Trophoblast cell (in vitro differentiated cells and primary cell): ENCODE measurements around the gene NUCKS1.

Experiments
- DNase-seq, 2 donors: peaks; one replicate each; pipeline ENCODE4 v3.0.0-alpha.2; 2016
- H2AFZ ChIP-seq: 2 replicates; pipeline ENCODE4 v1.6.1; 2013; ENCODE audit warnings: low read length, moderate library complexity, mild to moderate bottlenecking; ENCODE audit not compliant: insufficient read depth, poor library complexity
- H2AK5ac ChIP-seq: 2 replicates; pipeline ENCODE4 v1.6.1; 2013; ENCODE audit warnings: mild to moderate bottlenecking, low read length
- H2BK120ac ChIP-seq: 2 replicates; pipeline ENCODE4 v1.6.1; 2013; ENCODE audit warnings: low read length, mild to moderate bottlenecking, moderate library complexity; ENCODE audit not compliant: insufficient read depth, poor library complexity
- H2BK12ac ChIP-seq: 2 replicates; pipeline ENCODE4 v1.6.1; 2013; ENCODE audit warnings: mild to moderate bottlenecking, low read length, moderate library complexity
- H2BK5ac ChIP-seq: 2 replicates; pipeline ENCODE4 v1.6.1; 2013; ENCODE audit warnings: low read length, low read depth, moderate library complexity, mild to moderate bottlenecking; ENCODE audit not compliant: poor library complexity
- H3K14ac ChIP-seq: 2 replicates; pipeline ENCODE4 v1.6.1; 2013; ENCODE audit warnings: mild to moderate bottlenecking, low read length
- H3K18ac ChIP-seq: 2 replicates; pipeline ENCODE4 v1.6.1; 2013; ENCODE audit warnings: mild to moderate bottlenecking, low read length
- H3K23ac ChIP-seq: 2 replicates; pipeline ENCODE4 v1.6.1; 2013; ENCODE audit warnings: low read length
- H3K27ac ChIP-seq: 2 replicates; pipeline ENCODE4 v1.5.1; 2013; ENCODE audit warnings: low read depth, mild to moderate bottlenecking, inconsistent platforms, low read length, moderate library complexity
- H3K27me3 ChIP-seq: 2 replicates; pipeline ENCODE4 v1.6.1; 2013; ENCODE audit warnings: inconsistent platforms, mild to moderate bottlenecking, low read length, moderate library complexity; ENCODE audit not compliant: insufficient read depth
- H3K36me3 ChIP-seq, 2 experiments: 1 replicate in 1 of 2; 2 replicates in 1 of 2; pipeline ENCODE4 v1.6.1; 2013; ENCODE audit warnings: low read length in 2 of 2, mild to moderate bottlenecking in 2 of 2, moderate library complexity in 1 of 2; ENCODE audit not compliant: insufficient read depth in 2 of 2, control insufficient read depth in 1 of 2
- H3K4ac ChIP-seq: 2 replicates; pipeline ENCODE4 v1.6.1; 2013; ENCODE audit warnings: low read depth, mild to moderate bottlenecking, low read length, moderate library complexity
- H3K4me1 ChIP-seq, 2 experiments: 1 replicate in 1 of 2; 2 replicates in 1 of 2; pipeline ENCODE4 v1.6.1; 2013; ENCODE audit warnings: low read length in 2 of 2, mild to moderate bottlenecking in 2 of 2, moderate library complexity in 1 of 2; ENCODE audit not compliant: insufficient read depth in 2 of 2, control insufficient read depth in 1 of 2
- H3K4me2 ChIP-seq: 2 replicates; pipeline ENCODE4 v1.6.1; 2013; ENCODE audit warnings: inconsistent platforms, mild to moderate bottlenecking, low read length, moderate library complexity
- H3K4me3 ChIP-seq: 2 replicates; pipeline ENCODE4 v1.5.1; 2013; ENCODE audit warnings: mild to moderate bottlenecking, low read depth, low read length, inconsistent platforms
- H3K79me1 ChIP-seq: one replicate; pipeline ENCODE4 v1.6.1; 2013; ENCODE audit warnings: low read length
- H3K79me2 ChIP-seq: 2 replicates; pipeline ENCODE4 v1.6.1; 2013; ENCODE audit warnings: low read length, mild to moderate bottlenecking; ENCODE audit not compliant: control insufficient read depth, insufficient read depth, poor library complexity
- H3K9ac ChIP-seq: 2 replicates; pipeline ENCODE4 v1.6.1; 2013; ENCODE audit warnings: mild to moderate bottlenecking, low read length
- H3K9me3 ChIP-seq: 2 replicates; pipeline ENCODE4 v1.6.1; 2013; ENCODE audit warnings: low read depth, mild to moderate bottlenecking, control low read depth, inconsistent platforms, low read length; ENCODE audit not compliant: insufficient read depth
- H4K12ac ChIP-seq: 2 replicates; pipeline ENCODE4 v1.6.1; 2013; ENCODE audit warnings: low read depth, mild to moderate bottlenecking, low read length, moderate library complexity
- H4K8ac ChIP-seq: 2 replicates; pipeline ENCODE4 v1.6.1; 2013; ENCODE audit warnings: low read depth, mild to moderate bottlenecking, low read length, moderate library complexity
- H4K91ac ChIP-seq: one replicate; pipeline ENCODE4 v1.6.1; 2013; ENCODE audit warnings: low read depth, mild to moderate bottlenecking, low read length, moderate library complexity
- WGBS: extraction: QIAGEN DNeasy Blood & Tissue Kit; methylation state at CpG from one replicate; pipeline ENCODE4 v1.1.7; 2013; ENCODE audit warnings: missing lambda C conversion rate; ENCODE audit not compliant: insufficient read length, insufficient coverage; ENCODE audit errors: extremely low coverage; 5-methylcytosine and 5-hydroxymethylcytosine counted together

The NUCKS1 gene

DNA sequence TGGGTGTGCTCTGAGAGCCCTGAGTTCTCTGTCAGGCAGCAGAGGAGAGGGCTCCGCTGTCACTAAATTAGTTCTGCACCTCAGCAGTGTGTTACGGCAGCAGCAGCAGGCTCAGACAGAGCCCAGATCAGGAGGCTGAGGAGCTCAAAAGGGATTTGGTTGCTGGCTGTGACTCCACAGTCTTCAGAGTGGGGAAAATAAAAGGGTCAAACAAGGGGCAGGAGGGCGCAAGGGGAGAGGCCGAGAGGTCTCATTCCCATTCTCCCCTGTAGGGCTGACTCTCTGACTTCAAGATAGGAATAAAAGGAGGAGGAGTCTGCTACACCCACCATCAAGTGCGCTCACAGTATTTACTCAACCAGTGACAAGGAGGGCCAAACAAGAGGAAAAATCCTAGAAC is 60.5 kb downstream of the NUCKS1 start:
- no peaks in the 10 kb centered on the region for H3K79me2 ChIP-seq
- H4K12ac ChIP-seq, result no peak overlapping the region
- no peaks in the 10 kb centered on the region for H3K79me1 ChIP-seq
- H2AFZ ChIP-seq, result no peak overlapping the region
- peaks cover 0 to 9% of the 10 kb centered on the region in 2 experiments for H3K4me1 ChIP-seq
- H3K23ac ChIP-seq, result no peak overlapping the region
- H3K9me3 ChIP-seq, result no peaks in the 10 kb centered on the region
- H3K14ac ChIP-seq, result no peak overlapping the region
- no peak overlapping the region for H3K27ac ChIP-seq
- no peak overlapping the region for H3K4me2 ChIP-seq
- no peak overlapping the region for H2BK12ac ChIP-seq
- H2BK120ac ChIP-seq, result no peak overlapping the region
- no peak overlapping the region for H2AK5ac ChIP-seq
- H4K91ac ChIP-seq, result no peak overlapping the region
- H3K18ac ChIP-seq, result no peak overlapping the region
- no peaks in the 10 kb centered on the region for H3K27me3 ChIP-seq
- DNase-seq, result no peak
- no peak overlapping the region for H3K4ac ChIP-seq
- H4K8ac ChIP-seq, result no peak overlapping the region
- no peaks in the 10 kb centered on the region for H3K36me3 ChIP-seq
- H3K9ac ChIP-seq, result no peak overlapping the region
- no peak overlapping the region for H3K4me3 ChIP-seq
- no CpG with 5 or more reads among the region's 5 CpGs for WGBS
- H2BK5ac ChIP-seq, result no peak overlapping the region

DNA sequence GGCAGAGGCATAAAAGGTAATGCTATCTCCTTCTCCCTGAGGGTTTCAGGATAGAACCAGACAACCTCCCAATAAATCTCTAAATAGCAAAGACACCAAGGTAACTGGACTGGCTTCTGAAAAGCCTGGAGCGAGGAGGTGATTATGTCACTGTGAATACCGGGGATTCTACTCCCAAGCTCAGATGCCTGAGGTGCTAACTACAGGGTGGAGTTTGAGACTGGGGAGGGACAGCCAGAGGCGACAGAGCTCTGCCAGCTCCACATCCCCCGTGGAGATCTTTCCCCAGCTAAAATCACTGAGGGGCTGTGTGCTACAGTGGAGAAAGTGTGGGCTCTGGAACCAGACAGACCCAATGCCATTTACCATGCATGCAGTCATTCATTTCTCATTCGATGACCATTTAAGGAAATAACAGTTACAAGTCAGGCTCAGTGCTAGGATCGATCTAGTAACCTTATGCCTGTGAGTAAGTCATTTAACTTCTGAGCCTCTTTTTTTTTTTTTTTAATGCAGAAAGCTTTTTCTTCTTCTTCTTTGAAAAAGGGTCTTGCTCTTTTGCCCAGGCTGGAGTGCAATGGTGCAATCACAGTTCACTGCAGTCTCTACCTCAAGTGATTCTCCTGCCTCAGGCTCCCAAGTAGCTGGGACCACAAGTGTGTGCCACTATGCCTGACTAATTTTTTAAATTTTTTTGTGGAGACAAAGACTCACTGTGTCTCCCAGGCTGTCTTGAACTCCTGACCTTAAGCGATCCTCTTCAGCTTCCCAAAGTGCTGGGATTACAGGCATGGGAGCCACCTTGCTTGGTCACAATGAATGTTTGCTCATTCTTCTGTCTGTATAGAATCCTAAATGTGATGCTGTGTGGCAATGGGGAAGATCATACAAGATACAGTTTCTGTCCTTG is 61.6 kb downstream of the NUCKS1 start:
- no peak overlapping the region for H4K8ac ChIP-seq
- no CpG with 5 or more reads among the region's 7 CpGs for WGBS
- no peak overlapping the region for H4K91ac ChIP-seq
- no peak overlapping the region for H4K12ac ChIP-seq
- H3K4ac ChIP-seq, result no peak overlapping the region
- no peak overlapping the region for H3K14ac ChIP-seq
- H2BK5ac ChIP-seq, result no peak overlapping the region
- H2BK12ac ChIP-seq, result no peak overlapping the region
- no peak overlapping the region for H3K9ac ChIP-seq
- H3K23ac ChIP-seq, result no peak overlapping the region
- H3K27me3 ChIP-seq, result no peaks in the 10 kb centered on the region
- peaks cover 0 to 9% of the 10 kb centered on the region in 2 experiments for H3K4me1 ChIP-seq
- no peak overlapping the region for H2AFZ ChIP-seq
- no peak overlapping the region for H3K27ac ChIP-seq
- no peaks in the 10 kb centered on the region for H3K79me2 ChIP-seq
- H3K9me3 ChIP-seq, result peaks cover under 1% of the 10 kb centered on the region
- no peaks in the 10 kb centered on the region for H3K36me3 ChIP-seq
- peak; percentile 81 for DNase-seq
- H3K4me3 ChIP-seq, result no peak overlapping the region
- H3K79me1 ChIP-seq, result no peaks in the 10 kb centered on the region
- H3K18ac ChIP-seq, result no peak overlapping the region
- H2AK5ac ChIP-seq, result no peak overlapping the region
- H3K4me2 ChIP-seq, result no peak overlapping the region
- H2BK120ac ChIP-seq, result no peak overlapping the region

DNA sequence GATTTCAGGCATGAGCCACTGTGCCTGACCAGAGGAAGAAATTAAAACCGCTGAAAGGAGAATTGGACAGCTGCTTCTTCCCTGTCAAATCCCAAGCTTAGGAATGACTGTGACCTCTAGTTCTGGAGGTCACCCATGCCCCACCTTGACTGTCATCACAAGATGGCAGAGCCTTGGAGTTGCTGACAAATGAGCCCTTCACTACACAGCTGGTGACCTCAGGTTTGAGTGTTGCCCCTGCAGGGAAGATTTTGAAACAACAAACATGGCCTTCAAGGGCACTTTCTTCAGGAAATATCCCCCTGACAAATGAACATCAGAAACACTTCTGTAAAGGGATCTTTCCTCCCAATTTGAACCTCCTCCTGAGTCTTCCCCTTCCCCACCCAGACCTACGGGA is 62.7 kb downstream of the NUCKS1 start:
- WGBS, result no CpG with 5 or more reads among the region's 2 CpGs
- Histone ChIP-seq H4K91ac (no peak overlapping the region), H3K9me3 (peaks cover 2% of the 10 kb centered on the region), H3K23ac (no peak overlapping the region), H3K27ac (no peak overlapping the region), H2BK12ac (no peak overlapping the region), H3K79me1 (no peaks in the 10 kb centered on the region), H4K12ac (no peak overlapping the region), H3K36me3 (no peaks in the 10 kb centered on the region), H2BK5ac (no peak overlapping the region), H2AK5ac (no peak overlapping the region), H3K79me2 (no peaks in the 10 kb centered on the region), H3K4ac (no peak overlapping the region), H4K8ac (no peak overlapping the region), H2AFZ (no peak overlapping the region), H3K4me1 (peaks cover 0 to 9% of the 10 kb centered on the region in 2 experiments), H3K9ac (no peak overlapping the region), H3K27me3 (no peaks in the 10 kb centered on the region), H3K18ac (no peak overlapping the region), H2BK120ac (no peak overlapping the region), H3K14ac (no peak overlapping the region), H3K4me3 (no peak overlapping the region), H3K4me2 (no peak overlapping the region)
- DNase-seq, result no peak

DNA sequence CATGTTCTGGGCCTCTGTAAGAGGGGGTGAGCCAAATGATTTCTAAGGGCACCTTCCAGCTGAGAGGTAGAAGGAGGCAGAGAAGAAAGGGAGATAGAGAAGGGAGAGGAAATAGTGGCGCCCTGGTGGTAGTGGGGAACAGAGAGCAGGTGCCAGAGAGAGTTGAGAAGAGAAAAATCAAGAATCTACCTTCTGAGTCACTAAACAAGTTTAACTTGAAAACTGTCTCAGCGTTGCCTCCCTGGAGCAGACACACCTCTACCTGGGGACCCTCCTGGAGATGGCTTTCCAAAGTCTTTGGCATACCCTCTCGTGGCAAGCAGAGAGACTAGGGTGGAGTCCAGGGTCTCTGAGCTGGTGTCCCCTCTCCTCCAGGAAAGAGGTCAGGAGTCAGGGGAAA is 68.6 kb downstream of the NUCKS1 start:
- no peaks in the 10 kb centered on the region for H3K27me3 ChIP-seq
- no peak overlapping the region for H2BK120ac ChIP-seq
- DNase-seq, result peak in 1 of 2 donors; percentile 27
- no peak overlapping the region for H2AFZ ChIP-seq
- H3K4me2 ChIP-seq, result no peak overlapping the region
- no peak overlapping the region for H3K14ac ChIP-seq
- H3K23ac ChIP-seq, result no peak overlapping the region
- no peaks in the 10 kb centered on the region for H3K79me2 ChIP-seq
- no peak overlapping the region for H3K27ac ChIP-seq
- H3K36me3 ChIP-seq, result no peaks in the 10 kb centered on the region
- H3K9me3 ChIP-seq, result peaks cover 2% of the 10 kb centered on the region
- no peak overlapping the region for H3K18ac ChIP-seq
- no peak overlapping the region for H4K91ac ChIP-seq
- H4K8ac ChIP-seq, result no peak overlapping the region
- H3K4ac ChIP-seq, result no peak overlapping the region
- H4K12ac ChIP-seq, result no peak overlapping the region
- peaks cover 4 to 13% of the 10 kb centered on the region in 2 experiments for H3K4me1 ChIP-seq
- no peak overlapping the region for H2BK12ac ChIP-seq
- no peak overlapping the region for H3K4me3 ChIP-seq
- no peak overlapping the region for H2AK5ac ChIP-seq
- H3K79me1 ChIP-seq, result peaks cover 6% of the 10 kb centered on the region
- WGBS, result no CpG with 5 or more reads among the region's 3 CpGs
- H3K9ac ChIP-seq, result no peak overlapping the region
- no peak overlapping the region for H2BK5ac ChIP-seq
